ENCODE measurements around the gene STK40. TPM values are rescaled to one million over a fixed set of nuclear protein-coding genes. Genes with fewer than 3 reads are reported as not detected.
A peak's percentile ranks its signal among the peaks of the same experiment; 100 is the strongest.

STK40 gene
- total and polyA plus RNA-seq, 5 experiments from 2014 or later = 21.6 to 47.8 (median 31.7) TPM

GRCh38 chr1:36304970-36305914 is 80.5 kb downstream of the STK40 start:
- POLR2A ChIA-PET = interaction anchor here (1.3 to 2.9 kb wide), 6 partner anchors 11 to 154 kb away, joined by 3 to 10 read pairs (median 4); partner anchors contain the start of genes LSM10 and THRAP3
- DNase-seq (no peak), ATAC-seq (no peak)
- Mint-ChIP-seq H3K4me3 (peak overlapping the region; percentile 54 to 98 (median 95)), H3K4me1 (peaks cover 4 to 24% (median 13%) of the 10 kb centered on the region in 4 donors), H3K27ac (peak overlapping the region in 8 of 10 donors; percentile 20 to 97 (median 69)), H3K36me3 (peaks cover 0 to 44% (median 12%) of the 10 kb centered on the region in 3 donors), H3K9me3 (no peaks in the 10 kb centered on the region), H3K27me3 (no peaks in the 10 kb centered on the region)

GRCh38 chr1:36304521-36304920 is 81.2 kb downstream of the STK40 start:
- Mint-ChIP-seq H3K27me3 (no peaks in the 10 kb centered on the region), H3K27ac (peak overlapping the region in 2 of 10 donors; percentile 41 to 67), H3K4me1 (peaks cover 4 to 29% (median 14%) of the 10 kb centered on the region in 4 donors), H3K4me3 (no peak overlapping the region), H3K9me3 (no peaks in the 10 kb centered on the region), H3K36me3 (peaks cover 0 to 51% (median 12%) of the 10 kb centered on the region in 3 donors)
- no peak for DNase-seq
- POLR2A ChIA-PET = no interaction called here
- ATAC-seq = no peak

GRCh38 chr1:36303650-36304360 is 81.9 kb downstream of the STK40 start:
- Mint-ChIP-seq H3K27ac (peak overlapping the region in 5 of 10 donors; percentile 19 to 47 (median 35)), H3K4me3 (peak overlapping the region in 3 of 10 donors; percentile 15 to 34 (median 19)), H3K36me3 (peaks cover 0 to 56% (median 12%) of the 10 kb centered on the region in 3 donors), H3K9me3 (no peaks in the 10 kb centered on the region), H3K4me1 (peaks cover 4 to 29% (median 14%) of the 10 kb centered on the region in 4 donors), H3K27me3 (no peaks in the 10 kb centered on the region)
- ATAC-seq (no peak), DNase-seq (no peak)
- POLR2A ChIA-PET = no interaction called here

DNA sequence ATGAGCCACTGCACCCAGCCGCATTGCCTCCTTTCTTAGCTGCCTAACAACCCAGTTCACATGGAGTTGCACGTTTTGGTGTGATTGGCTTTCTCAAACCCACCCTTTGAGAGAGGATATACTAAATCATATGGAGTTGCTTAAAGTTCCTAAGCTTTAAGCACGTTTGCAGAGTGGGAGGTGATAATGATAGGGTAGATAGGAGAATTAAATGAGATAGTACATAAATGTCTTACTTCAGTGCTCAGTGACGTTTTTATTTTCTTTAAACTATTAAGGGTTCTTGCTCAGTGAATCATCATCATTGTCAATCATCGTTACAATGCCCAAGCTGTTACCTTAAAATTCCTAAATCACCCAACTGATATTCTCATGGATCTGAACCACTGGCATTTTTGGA is 82.5 kb downstream of the STK40 start:
- POLR2A ChIA-PET = no interaction called here
- H3K36me3 Mint-ChIP-seq = peaks cover 0 to 61% (median 12%) of the 10 kb centered on the region in 3 donors
- H3K4me1 Mint-ChIP-seq = peaks cover 4 to 29% (median 14%) of the 10 kb centered on the region in 4 donors
- no peaks in the 10 kb centered on the region for H3K27me3 Mint-ChIP-seq
- peak overlapping the region in 3 of 10 donors; percentile 19 to 47 (median 35) for H3K27ac Mint-ChIP-seq
- H3K4me3 Mint-ChIP-seq = peak overlapping the region in 1 of 10 donors; percentile 15
- DNase-seq (no peak), ATAC-seq (no peak)
- H3K9me3 Mint-ChIP-seq = no peaks in the 10 kb centered on the region

DNA sequence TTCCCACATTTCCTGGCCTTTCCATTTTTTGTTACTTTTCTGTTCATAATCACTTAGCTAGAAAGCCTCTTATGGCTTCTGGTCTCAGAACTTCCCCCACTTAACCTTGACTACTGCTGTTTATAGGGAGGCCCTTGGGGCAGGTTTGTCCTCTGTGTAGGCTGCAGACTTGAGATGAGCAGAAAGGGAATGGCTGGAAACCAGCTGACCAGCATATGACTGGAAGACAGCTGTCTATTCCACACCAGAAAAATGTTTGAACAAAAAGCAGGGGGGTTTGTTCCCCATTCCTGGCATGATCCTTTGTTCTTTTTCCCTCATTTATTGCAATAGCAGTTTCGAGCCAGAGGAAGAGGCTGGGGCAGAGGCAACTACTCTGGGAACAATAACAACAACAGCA is 84.5 kb downstream of the STK40 start:
- ATAC-seq (no peak), DNase-seq (no peak)
- POLR2A ChIA-PET = no interaction called here
- H3K9me3 Mint-ChIP-seq = no peaks in the 10 kb centered on the region
- peaks cover 0 to 78% (median 12%) of the 10 kb centered on the region in 3 donors for H3K36me3 Mint-ChIP-seq
- H3K27ac Mint-ChIP-seq = peak overlapping the region in 7 of 10 donors; percentile 5 to 69 (median 60)
- H3K4me1 Mint-ChIP-seq = peaks cover 0 to 22% (median 4%) of the 10 kb centered on the region in 4 donors
- no peak overlapping the region for H3K4me3 Mint-ChIP-seq
- no peaks in the 10 kb centered on the region for H3K27me3 Mint-ChIP-seq

GRCh38 chr1:36300526-36300925 is 85.2 kb downstream of the STK40 start:
- Mint-ChIP-seq H3K4me1 (peaks cover 0 to 20% (median 3%) of the 10 kb centered on the region in 4 donors), H3K36me3 (peaks cover 0 to 85% (median 12%) of the 10 kb centered on the region in 3 donors), H3K27me3 (no peaks in the 10 kb centered on the region), H3K4me3 (no peak overlapping the region), H3K27ac (peak overlapping the region in 7 of 10 donors; percentile 3 to 74 (median 46)), H3K9me3 (no peaks in the 10 kb centered on the region)
- POLR2A ChIA-PET = no interaction called here
- ATAC-seq = no peak
- DNase-seq = no peak

- ATAC-seq (no peak), DNase-seq (no peak)
- Mint-ChIP-seq H3K4me1 (peaks cover 0 to 11% (median 3%) of the 10 kb centered on the region in 4 donors), H3K27me3 (no peaks in the 10 kb centered on the region), H3K27ac (peak overlapping the region in 1 of 10 donors; percentile 73), H3K4me3 (no peak overlapping the region), H3K9me3 (no peaks in the 10 kb centered on the region), H3K36me3 (peaks cover 0 to 91% (median 19%) of the 10 kb centered on the region in 3 donors)
- POLR2A ChIA-PET = interaction anchor here (0.6 kb wide), 1 partner anchor 208 kb away, joined by 3 read pairs; no protein-coding TSS in a partner anchor
Measured at GRCh38 chr1:36298640-36299039, 87.1 kb downstream of the STK40 start.

DNA sequence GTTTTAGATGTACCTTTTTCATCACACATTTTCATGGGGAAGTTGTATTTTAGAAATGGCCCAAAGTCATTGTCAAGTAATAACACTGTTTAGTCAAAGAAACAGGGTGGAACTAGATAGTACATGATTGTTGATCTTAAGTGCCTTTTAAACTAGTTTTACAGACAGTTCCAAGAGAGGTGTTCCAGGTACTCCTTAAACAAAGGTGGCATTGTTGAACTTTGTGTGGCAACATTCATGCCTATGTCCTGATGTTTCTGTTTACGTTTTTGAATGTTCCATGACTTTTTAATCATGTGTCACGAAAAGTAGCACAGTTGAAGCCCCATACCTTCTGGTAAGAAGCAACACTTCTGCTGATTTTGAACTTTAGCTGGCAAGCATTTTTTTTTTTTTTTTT is 88.7 kb downstream of the STK40 start:
- POLR2A ChIA-PET = interaction anchor here (0.9 kb wide), 1 partner anchor 9 kb away, joined by 3 read pairs; the partner anchor contains the start of gene SH3D21
- Mint-ChIP-seq H3K27me3 (no peaks in the 10 kb centered on the region), H3K36me3 (peaks cover 0 to 91% (median 21%) of the 10 kb centered on the region in 3 donors)

GRCh38 chr1:36295390-36295789 is 90.3 kb downstream of the STK40 start:
- no peak overlapping the region for H3K4me3 Mint-ChIP-seq
- DNase-seq (no peak), ATAC-seq (no peak)
- H3K4me1 Mint-ChIP-seq = peaks cover 0 to 9% (median 4%) of the 10 kb centered on the region in 4 donors
- peaks cover 0 to 90% (median 21%) of the 10 kb centered on the region in 3 donors for H3K36me3 Mint-ChIP-seq
- H3K27ac Mint-ChIP-seq = peak overlapping the region in 5 of 10 donors; percentile 16 to 74 (median 49)
- POLR2A ChIA-PET = interaction anchor here (1.5 kb wide), 1 partner anchor 26 kb away, joined by 3 read pairs; no protein-coding TSS in a partner anchor
- no peaks in the 10 kb centered on the region for H3K9me3 Mint-ChIP-seq
- H3K27me3 Mint-ChIP-seq = no peaks in the 10 kb centered on the region

More for the DNA sequence above, 88.7 kb downstream of the STK40 start:
- Mint-ChIP-seq H3K4me1 (peaks cover 0 to 11% (median 3%) of the 10 kb centered on the region in 4 donors), H3K9me3 (no peaks in the 10 kb centered on the region), H3K27ac (peak overlapping the region in 1 of 10 donors; percentile 7), H3K4me3 (no peak overlapping the region)
- ATAC-seq (no peak), DNase-seq (no peak)

Other genes with a start within 250 kb of the STK40 start
- gene TRAPPC3, start 236.4 kb downstream of the STK40 start, total RNA-seq = 10 to 100 TPM; 44.6 to 53.7 TPM
- gene TRAPPC3, start 236.4 kb downstream of the STK40 start, polyA plus RNA-seq = 100 to 1,000 TPM in 2 of 3 donors, 10 to 100 TPM in 1; 99.9 to 115 (median 110) TPM
- gene MAP7D1, start 229.8 kb downstream of the STK40 start, total RNA-seq = 100 to 1,000 TPM; 266 to 275 TPM
- 10 to 100 TPM; 13.3 to 67.1 (median 20.1) TPM for gene MAP7D1, start 229.8 kb downstream of the STK40 start, polyA plus RNA-seq
- 100 to 1,000 TPM; 123 to 131 TPM for gene THRAP3, start 161.5 kb downstream of the STK40 start, total RNA-seq
- 100 to 1,000 TPM in 1 of 3 donors, 10 to 100 TPM in 2; 87.6 to 106 (median 97.8) TPM for gene THRAP3, start 161.5 kb downstream of the STK40 start, polyA plus RNA-seq
- gene SH3D21, start 79.6 kb downstream of the STK40 start, total RNA-seq = 1 to 10 TPM; 2.6 to 2.7 TPM
- gene SH3D21, start 79.6 kb downstream of the STK40 start, polyA plus RNA-seq = under 1 TPM in 2 of 3 donors, not detected in 1; 0.19 to 0.35 TPM
- gene EVA1B, start 62.3 kb downstream of the STK40 start, total RNA-seq = 1 to 10 TPM; 1.2 to 1.6 TPM
- gene EVA1B, start 62.3 kb downstream of the STK40 start, polyA plus RNA-seq = 1 to 10 TPM in 1 of 3 donors, under 1 TPM in 2; 0.16 to 2.4 (median 0.43) TPM
- gene LSM10, start 12.0 kb upstream of the STK40 start, total RNA-seq = 10 to 100 TPM; 40.8 to 47.1 TPM
- 100 to 1,000 TPM; 118 to 122 (median 121) TPM for gene LSM10, start 12.0 kb upstream of the STK40 start, polyA plus RNA-seq
- gene OSCP1, start 64.5 kb upstream of the STK40 start, total RNA-seq = 1 to 10 TPM; 1.4 to 1.5 TPM
- gene OSCP1, start 64.5 kb upstream of the STK40 start, polyA plus RNA-seq = 1 to 10 TPM in 1 of 3 donors, under 1 TPM in 2; 0.24 to 1.7 (median 0.94) TPM
- 10 to 100 TPM; 38.6 to 41.4 TPM for gene MRPS15, start 78.5 kb upstream of the STK40 start, total RNA-seq
- gene MRPS15, start 78.5 kb upstream of the STK40 start, polyA plus RNA-seq = 10 to 100 TPM; 87.2 to 95.9 (median 87.7) TPM
- gene CSF3R, start 97.0 kb upstream of the STK40 start, total RNA-seq = under 1 TPM in 1 of 2 experiments, not detected in 1; 0.44 TPM
- under 1 TPM in 2 of 3 donors, not detected in 1; 0.10 to 0.20 TPM for gene CSF3R, start 97.0 kb upstream of the STK40 start, polyA plus RNA-seq